ENCODE measurements around the gene TIGD4.

The TIGD4 gene

GRCh38 chr4:152779513-152780266 lies at the start of gene TIGD4, which contains the start of gene ARFIP1:
TSS of gene TIGD4 (minus strand) at chr4:152779730. CDS start at chr4:152771004, 8,726 bp downstream.
TSS of gene ARFIP1 (plus strand) at chr4:152779954. CDS start at chr4:152829634, 49,680 bp downstream.
- peak; percentile 97 for DNase-seq

GRCh38 chr4:152828122-152828521 lies 48.6 kb upstream of the TIGD4 start:
- peak; percentile 8 for DNase-seq

GRCh38 chr4:152825336-152825735 lies 45.8 kb upstream of the TIGD4 start:
- no peak for DNase-seq

GRCh38 chr4:152824561-152824960 lies 45.0 kb upstream of the TIGD4 start:
- DNase-seq, result no peak

GRCh38 chr4:152822323-152822722 lies 42.8 kb upstream of the TIGD4 start:
- no peak for DNase-seq

- no peak for DNase-seq
These were observed 40.5 kb upstream of the TIGD4 start for GRCh38 chr4:152820073-152820472.

DNA sequence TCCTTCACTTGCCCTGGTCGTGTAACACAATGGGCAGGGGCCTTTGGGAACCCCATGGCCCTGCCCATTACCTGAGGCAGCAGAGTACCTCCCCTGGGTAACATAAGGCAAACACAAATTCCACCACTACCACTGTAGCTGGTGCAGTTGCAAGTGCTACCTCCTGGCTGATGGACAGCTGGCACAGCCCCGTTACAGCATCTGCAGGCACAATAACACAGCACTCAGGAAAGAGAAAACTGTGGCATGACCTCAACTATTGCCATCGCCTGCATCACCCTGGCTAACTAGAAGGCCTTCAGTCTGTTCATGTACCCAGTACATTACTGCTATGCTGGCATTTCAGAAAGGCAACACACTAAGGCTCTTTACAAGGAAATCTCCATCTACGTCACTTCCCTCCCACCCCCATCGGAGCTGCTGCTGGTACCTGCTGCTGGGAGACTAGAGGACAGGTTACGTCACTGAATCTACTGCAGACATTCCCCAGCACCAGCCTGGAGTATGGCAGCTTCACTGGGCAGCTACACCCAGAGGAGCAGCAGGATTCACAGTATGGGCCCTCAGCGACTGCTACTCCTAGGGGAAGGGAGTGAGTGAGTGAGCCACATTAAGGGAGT lies 39.6 kb upstream of the TIGD4 start:
- no peak for DNase-seq

- no peak for DNase-seq
These were observed 37.8 kb upstream of the TIGD4 start for GRCh38 chr4:152817331-152817730.

DNA sequence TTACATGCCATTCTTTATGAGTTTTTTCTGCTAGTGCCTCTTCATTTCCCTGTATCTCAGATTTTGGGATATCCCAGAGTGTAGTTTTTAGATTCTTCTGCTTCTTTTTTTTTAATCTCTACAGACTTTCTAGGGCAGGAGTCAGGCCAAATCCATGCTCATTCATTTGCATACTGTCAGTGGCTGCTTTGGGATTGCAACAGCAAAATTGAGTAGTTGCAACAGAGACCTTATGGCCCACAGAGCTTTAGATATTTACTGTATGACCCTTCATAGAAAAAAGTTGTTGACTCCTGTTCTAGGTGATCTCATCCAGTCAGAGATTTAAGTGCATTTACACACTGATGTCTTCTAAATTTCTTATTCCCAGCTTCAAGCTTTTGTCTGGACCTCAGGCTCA lies 35.5 kb upstream of the TIGD4 start:
- DNase-seq, result no peak

DNA sequence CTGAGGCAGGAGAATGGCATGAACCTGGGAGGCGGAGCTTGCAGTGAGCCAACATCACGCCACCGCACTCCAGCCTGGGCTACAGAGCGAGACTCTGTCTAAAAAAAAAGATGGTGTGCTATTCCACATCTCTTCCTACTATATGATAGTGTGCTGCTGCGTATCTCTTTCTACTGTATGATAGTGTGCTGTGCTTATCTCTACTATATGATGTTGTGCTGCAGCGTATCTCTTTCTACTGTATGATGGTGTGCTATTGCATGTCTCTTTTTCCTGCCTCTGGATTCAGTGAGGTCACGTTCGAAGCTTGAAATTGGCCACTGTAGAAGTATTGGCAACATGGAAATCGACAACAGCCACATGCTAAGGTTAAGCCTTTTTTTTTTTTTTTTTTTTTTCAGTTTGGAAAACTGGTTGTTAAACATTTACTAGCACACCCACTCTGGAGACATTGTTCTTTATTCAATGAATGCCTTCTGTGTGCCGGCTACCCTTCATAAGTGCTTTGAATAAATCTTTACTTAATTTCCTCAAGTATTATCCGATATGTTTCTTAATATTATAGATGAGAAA lies 31.3 kb upstream of the TIGD4 start:
- DNase-seq, result no peak

GRCh38 chr4:152808670-152809069 lies 29.1 kb upstream of the TIGD4 start:
- DNase-seq, result no peak

DNA sequence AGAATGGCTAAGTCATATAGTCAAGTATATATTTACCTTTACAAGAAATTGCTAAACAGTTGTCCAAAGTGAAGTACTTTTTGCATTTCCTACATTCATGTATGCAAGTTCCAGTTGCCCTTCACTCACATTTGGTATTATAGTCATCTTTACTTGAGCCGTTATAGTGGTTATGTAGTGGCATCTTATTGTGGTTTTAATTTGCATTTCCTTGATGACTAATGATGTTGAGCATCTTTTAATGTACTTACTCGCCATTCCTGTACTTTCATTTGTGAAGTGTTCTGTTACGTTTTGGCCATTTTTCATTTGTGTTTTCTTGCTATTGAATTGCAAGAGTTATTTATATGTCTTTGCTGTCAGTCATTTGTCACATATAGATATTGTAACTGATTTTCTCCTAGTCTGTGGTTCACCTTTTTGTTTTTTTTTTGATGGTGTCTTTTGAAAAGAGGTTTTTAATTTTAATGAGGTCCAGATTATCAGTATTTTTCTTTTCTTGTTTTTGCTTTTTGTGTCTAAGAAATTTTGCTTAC lies 27.8 kb upstream of the TIGD4 start:
- DNase-seq, result peak; percentile 74

GRCh38 chr4:152806501-152807125 lies 27.1 kb upstream of the TIGD4 start:
- no peak for DNase-seq

GRCh38 chr4:152805818-152806217 lies 26.3 kb upstream of the TIGD4 start:
- no peak for DNase-seq

DNA sequence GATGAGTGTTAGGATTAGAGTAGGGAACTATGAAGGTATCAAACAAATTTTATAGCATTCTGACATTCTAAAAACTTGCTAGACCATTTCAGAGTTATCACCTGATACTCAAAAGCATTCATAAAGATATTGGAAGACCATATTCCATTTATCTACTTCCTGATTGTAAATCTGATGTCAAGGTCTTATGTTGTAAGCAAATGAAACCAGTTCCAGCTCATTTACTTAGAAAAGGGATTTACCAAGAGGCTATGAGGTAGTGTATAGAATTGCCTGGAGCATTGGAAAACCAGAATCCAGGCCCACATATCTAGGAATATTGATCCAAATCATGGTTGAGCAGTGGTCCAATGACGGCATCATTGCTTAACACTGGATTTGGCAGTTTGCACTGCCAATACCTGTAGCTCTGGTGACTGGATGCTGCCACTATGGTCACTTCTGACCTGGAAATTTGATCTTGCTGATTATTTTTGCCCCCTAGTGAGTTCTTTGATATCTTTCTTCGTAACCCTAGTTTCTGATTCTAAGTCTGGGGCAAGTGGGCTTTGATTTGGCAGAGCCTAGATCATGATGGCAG lies 25.6 kb upstream of the TIGD4 start:
- DNase-seq, result no peak

DNA sequence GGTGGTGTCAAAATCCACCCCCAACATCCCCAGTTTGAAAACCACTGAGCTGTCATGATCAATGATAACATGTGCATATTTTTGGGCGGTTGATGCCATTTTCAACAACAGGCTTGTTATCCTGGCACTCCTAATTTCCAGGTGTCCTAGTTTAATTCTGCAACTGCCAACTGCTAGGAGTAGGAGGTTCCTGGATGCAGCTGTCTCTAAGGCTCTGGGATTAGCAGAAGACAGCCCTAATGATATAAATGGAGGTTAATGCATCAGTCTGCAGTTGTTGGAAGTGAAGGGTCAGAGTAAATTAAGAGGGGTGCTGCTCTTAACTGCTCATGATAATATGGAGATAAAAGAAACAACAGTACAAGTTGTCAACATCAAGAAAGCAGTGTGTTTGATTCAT lies 24.0 kb upstream of the TIGD4 start:
- DNase-seq, result no peak

- no peak for DNase-seq
These were observed 16.4 kb upstream of the TIGD4 start for GRCh38 chr4:152795891-152796290.

DNA sequence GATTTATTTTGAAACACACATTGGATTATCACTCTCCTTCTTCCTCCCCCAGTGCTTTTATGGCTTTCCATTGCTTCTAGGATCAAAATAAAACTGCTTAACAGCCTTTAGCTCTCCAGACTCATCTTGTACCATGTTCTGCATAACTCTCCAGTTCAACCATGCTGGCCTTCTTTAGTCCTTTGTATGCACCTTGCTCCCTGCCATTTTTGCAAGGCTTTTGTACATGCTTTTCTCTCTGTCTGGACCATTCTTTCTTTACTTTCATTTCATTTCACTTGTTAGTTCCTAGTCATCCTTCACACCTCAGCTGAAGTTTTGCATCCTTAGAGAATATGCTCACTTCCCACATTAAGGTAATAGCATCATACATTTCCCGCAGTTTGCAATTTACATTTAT lies 7.1 kb upstream of the TIGD4 start:
- no peak for DNase-seq

- no peak for DNase-seq
These were observed 6.4 kb upstream of the TIGD4 start for GRCh38 chr4:152785639-152786615.

- DNase-seq, result peak; percentile 38
These were observed 5.2 kb upstream of the TIGD4 start for GRCh38 chr4:152784490-152785350.

- peak; percentile 48 for DNase-seq
These were observed 793 bp upstream of the TIGD4 start for GRCh38 chr4:152780267-152780778.
